ENCODE data around the gene BTBD2. TPM values are rescaled to one million over a fixed set of nuclear protein-coding genes. Genes with fewer than 3 reads are reported as not detected.

The BTBD2 gene
- total RNA-seq, 1 donor from 2014 or later: 81.5 TPM

- H3K9me3 ChIP-seq: no peaks in the 10 kb centered on the region
- no peaks in the 10 kb centered on the region for H3K27me3 ChIP-seq
- intact Hi-C loops (cut with DNase I): no loop called here
- peaks cover 0 to 47% of the 10 kb centered on the region in 2 donors for H3K36me3 ChIP-seq
- peaks cover 21% of the 10 kb centered on the region for H3K4me1 ChIP-seq
- DNase-seq (ENCODE audit: extremely low spot score in 2 of 2): no peak
- H3K27ac ChIP-seq: no peak overlapping the region
- no peak for TF ChIP-seq POLR2AphosphoS5 (IDR thresholded peaks at IDR 0.05; ENCODE audit: insufficient read depth in 1 of 2, low read depth in 1 of 2)
- no peak for TF ChIP-seq CTCF (IDR thresholded peaks at IDR 0.05)
- no peak for TF ChIP-seq POLR2A (IDR thresholded peaks at IDR 0.05)
- no peak overlapping the region for H3K4me3 ChIP-seq
These were observed 37.1 kb downstream of the BTBD2 start for GRCh38 chr19:1978346-1978894.

GRCh38 chr19:1977120-1977519 is 38.4 kb downstream of the BTBD2 start:
- Histone ChIP-seq H3K4me3 (no peak overlapping the region), H3K36me3 (peaks cover 0 to 41% of the 10 kb centered on the region in 2 donors), H3K9me3 (no peaks in the 10 kb centered on the region), H3K27me3 (no peaks in the 10 kb centered on the region), H3K4me1 (peaks cover 21% of the 10 kb centered on the region), H3K27ac (no peak overlapping the region)
- intact Hi-C loops (cut with DNase I): no loop called here
- no peak for TF ChIP-seq CTCF (IDR thresholded peaks at IDR 0.05)
- TF ChIP-seq POLR2AphosphoS5 (IDR thresholded peaks at IDR 0.05; ENCODE audit: insufficient read depth in 1 of 2, low read depth in 1 of 2): no peak
- TF ChIP-seq POLR2A (IDR thresholded peaks at IDR 0.05): no peak
- DNase-seq (ENCODE audit: extremely low spot score in 2 of 2): no peak

DNA sequence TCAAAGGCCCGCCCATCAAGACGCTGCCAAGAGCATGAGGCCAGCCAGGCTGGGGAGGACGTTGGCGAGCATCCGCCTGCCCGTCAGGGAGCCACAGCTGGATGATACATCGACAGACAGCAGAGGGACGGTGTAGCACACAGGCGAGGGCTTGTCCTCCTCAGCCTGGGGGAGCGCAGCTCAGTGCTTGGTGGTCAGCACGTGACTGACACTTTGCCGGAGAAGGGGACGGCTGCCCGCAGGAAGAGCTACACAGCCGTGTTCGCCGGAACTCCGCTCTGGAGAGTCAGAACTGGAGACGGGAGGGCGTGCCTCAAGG is 40.4 kb downstream of the BTBD2 start:
- Histone ChIP-seq H3K27ac (no peak overlapping the region), H3K27me3 (no peaks in the 10 kb centered on the region), H3K4me1 (peaks cover 21% of the 10 kb centered on the region), H3K4me3 (no peak overlapping the region), H3K36me3 (peaks cover 0 to 26% of the 10 kb centered on the region in 2 donors), H3K9me3 (no peaks in the 10 kb centered on the region)
- TF ChIP-seq POLR2AphosphoS5 (IDR thresholded peaks at IDR 0.05; ENCODE audit: insufficient read depth in 1 of 2, low read depth in 1 of 2): no peak
- no peak for TF ChIP-seq POLR2A (IDR thresholded peaks at IDR 0.05)
- no peak for TF ChIP-seq CTCF (IDR thresholded peaks at IDR 0.05)
- DNase-seq (ENCODE audit: extremely low spot score in 2 of 2): no peak
- intact Hi-C loops (cut with DNase I): no loop called here

GRCh38 chr19:1974381-1975161 is 40.9 kb downstream of the BTBD2 start:
- Histone ChIP-seq H3K27me3 (no peaks in the 10 kb centered on the region), H3K4me1 (peaks cover 21% of the 10 kb centered on the region), H3K36me3 (peaks cover 0 to 20% of the 10 kb centered on the region in 2 donors), H3K27ac (no peak overlapping the region), H3K9me3 (no peaks in the 10 kb centered on the region), H3K4me3 (no peak overlapping the region)
- TF ChIP-seq CTCF (IDR thresholded peaks at IDR 0.05): no peak
- no peak for TF ChIP-seq POLR2A (IDR thresholded peaks at IDR 0.05)
- no peak for TF ChIP-seq POLR2AphosphoS5 (IDR thresholded peaks at IDR 0.05; ENCODE audit: insufficient read depth in 1 of 2, low read depth in 1 of 2)
- no peak for DNase-seq (ENCODE audit: extremely low spot score in 2 of 2)
- intact Hi-C loops (cut with DNase I): no loop called here

All from vagina (tissue), 2 donors.